Fibroblast of lung (primary cell): ENCODE results near the gene TYRO3.

ENCODE experiments used
- EZH2 ChIP-seq: IDR thresholded peaks from 2 replicates; pipeline ENCODE4 v1.5.1; 2012; ENCODE audit warnings: low read length, control low read depth, mild to moderate bottlenecking; ENCODE audit errors: missing control alignments
- TF ChIP-seq, protein P1 (sequence below), 2 donors: IDR thresholded peaks in 1 of 2; conservative IDR thresholded peaks in 1 of 2; 1 replicate in 1 of 2; 2 replicates in 1 of 2; pipeline ENCODE4 v1.5.1; 2011 to 2012; ENCODE audit warnings: low read length in 2 of 2, control low read depth in 1 of 2, inconsistent platforms in 1 of 2, low read depth in 1 of 2, mild to moderate bottlenecking in 1 of 2

DNA sequence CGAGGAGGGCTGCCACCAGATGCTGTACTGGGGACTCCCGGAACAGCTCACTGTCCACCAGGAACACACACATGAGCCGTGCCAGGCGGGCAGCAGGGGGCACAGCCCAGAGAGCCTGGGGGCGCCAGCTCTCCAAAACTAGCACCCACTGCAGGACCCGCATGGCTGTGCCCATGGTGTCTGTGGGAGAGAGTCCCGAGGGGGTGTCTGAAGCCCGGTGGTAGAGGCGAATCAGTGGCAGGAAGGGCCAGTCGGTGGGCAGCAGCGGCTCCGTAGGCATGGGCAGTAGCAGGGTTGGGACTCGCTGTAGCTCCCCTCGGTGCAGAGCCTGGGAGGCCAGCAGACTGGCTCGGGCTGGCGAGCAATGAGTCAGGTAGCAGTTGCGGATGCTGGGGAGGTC is 38.4 kb upstream of the TYRO3 start:
- TF ChIP-seq, protein P1, sequence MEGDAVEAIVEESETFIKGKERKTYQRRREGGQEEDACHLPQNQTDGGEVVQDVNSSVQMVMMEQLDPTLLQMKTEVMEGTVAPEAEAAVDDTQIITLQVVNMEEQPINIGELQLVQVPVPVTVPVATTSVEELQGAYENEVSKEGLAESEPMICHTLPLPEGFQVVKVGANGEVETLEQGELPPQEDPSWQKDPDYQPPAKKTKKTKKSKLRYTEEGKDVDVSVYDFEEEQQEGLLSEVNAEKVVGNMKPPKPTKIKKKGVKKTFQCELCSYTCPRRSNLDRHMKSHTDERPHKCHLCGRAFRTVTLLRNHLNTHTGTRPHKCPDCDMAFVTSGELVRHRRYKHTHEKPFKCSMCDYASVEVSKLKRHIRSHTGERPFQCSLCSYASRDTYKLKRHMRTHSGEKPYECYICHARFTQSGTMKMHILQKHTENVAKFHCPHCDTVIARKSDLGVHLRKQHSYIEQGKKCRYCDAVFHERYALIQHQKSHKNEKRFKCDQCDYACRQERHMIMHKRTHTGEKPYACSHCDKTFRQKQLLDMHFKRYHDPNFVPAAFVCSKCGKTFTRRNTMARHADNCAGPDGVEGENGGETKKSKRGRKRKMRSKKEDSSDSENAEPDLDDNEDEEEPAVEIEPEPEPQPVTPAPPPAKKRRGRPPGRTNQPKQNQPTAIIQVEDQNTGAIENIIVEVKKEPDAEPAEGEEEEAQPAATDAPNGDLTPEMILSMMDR (conservative IDR thresholded peaks at IDR 0.05 in 1 of 2, IDR thresholded peaks at IDR 0.05 in 1 of 2; ENCODE audit: low read depth in 1 of 2, low read length in 2 of 2) = no peak
- no peak for TF ChIP-seq EZH2
